HEK293 (cell line): ENCODE results near the gene SERPING1.

Experiments
- HOXA7 ChIP-seq: sonication (generic); formaldehyde crosslinking; IDR thresholded peaks from 2 replicates; pipeline ENCODE4 v1.8.1; 2022; ENCODE audit warnings: missing genetic modification reagents, borderline replicate concordance
- KLF17 ChIP-seq: fragments of 450-650 bp; formaldehyde crosslinking; IDR thresholded peaks from 2 replicates; pipeline ENCODE4 v1.5.1; 2016; ENCODE audit warnings: missing biosample characterization, missing genetic modification characterization
- KLF9 ChIP-seq: fragments of 450-650 bp; formaldehyde crosslinking; IDR thresholded peaks from 2 replicates; pipeline ENCODE4 v1.5.1; 2016; ENCODE audit warnings: missing biosample characterization, missing genetic modification characterization, low read depth
- PBX3 ChIP-seq: sonication (generic); formaldehyde crosslinking; IDR thresholded peaks from 2 replicates; pipeline ENCODE4 v1.8.1; 2022; ENCODE audit warnings: mild to moderate bottlenecking, moderate library complexity, missing genetic modification reagents
- PRDM10 ChIP-seq: fragments of 450-650 bp; formaldehyde crosslinking; IDR thresholded peaks from 2 replicates; pipeline ENCODE4 v1.5.1; 2016; ENCODE audit warnings: missing biosample characterization, missing genetic modification characterization
- SCRT2 ChIP-seq: fragments of 450-650 bp; formaldehyde crosslinking; IDR thresholded peaks from 2 replicates; pipeline ENCODE4 v1.5.1; 2016; ENCODE audit warnings: missing biosample characterization, missing genetic modification characterization
- TCF7L2 ChIP-seq: IDR thresholded peaks from 2 replicates; pipeline ENCODE4 v1.6.1; 2011; ENCODE audit warnings: low read depth, mild to moderate bottlenecking, inconsistent platforms, low read length, moderate library complexity, borderline replicate concordance
- YY1 ChIP-seq: fragments of 450-650 bp; formaldehyde crosslinking; IDR thresholded peaks from 2 replicates; pipeline ENCODE4 v1.5.1; 2018; ENCODE audit warnings: missing biosample characterization, missing genetic modification characterization
- ZBTB20 ChIP-seq: fragments of 450-650 bp; formaldehyde crosslinking; IDR thresholded peaks from 2 replicates; pipeline ENCODE4 v1.5.1; 2016; ENCODE audit warnings: missing biosample characterization, missing genetic modification characterization
- ZBTB21 ChIP-seq: fragments of 450-650 bp; formaldehyde crosslinking; IDR thresholded peaks from 2 replicates; pipeline ENCODE4 v1.5.1; 2017; ENCODE audit warnings: missing biosample characterization, missing genetic modification characterization
- ZFHX2 ChIP-seq: fragments of 450-650 bp; formaldehyde crosslinking; conservative IDR thresholded peaks from 2 replicates; pipeline ENCODE4 v1.5.1; 2016; ENCODE audit warnings: missing biosample characterization, missing genetic modification characterization
- ZNF114 ChIP-seq: fragments of 450-650 bp; formaldehyde crosslinking; IDR thresholded peaks from 2 replicates; pipeline ENCODE4 v1.5.0; 2017; ENCODE audit warnings: missing biosample characterization, missing genetic modification characterization
- ZNF121 ChIP-seq: fragments of 450-650 bp; formaldehyde crosslinking; IDR thresholded peaks from 2 replicates; pipeline ENCODE4 v1.5.1; 2016; ENCODE audit warnings: missing biosample characterization, missing genetic modification characterization
- ZNF132 ChIP-seq: fragments of 450-650 bp; formaldehyde crosslinking; IDR thresholded peaks from 2 replicates; pipeline ENCODE4 v1.5.1; 2017; ENCODE audit warnings: missing biosample characterization, missing genetic modification characterization, borderline replicate concordance
- ZNF138 ChIP-seq: fragments of 450-650 bp; formaldehyde crosslinking; IDR thresholded peaks from 2 replicates; pipeline ENCODE4 v1.5.1; 2016; ENCODE audit warnings: missing biosample characterization, missing genetic modification characterization, borderline replicate concordance
- ZNF202 ChIP-seq: fragments of 450-650 bp; formaldehyde crosslinking; IDR thresholded peaks from 2 replicates; pipeline ENCODE4 v1.5.1; 2016; ENCODE audit warnings: missing biosample characterization, missing genetic modification characterization, borderline replicate concordance
- ZNF239 ChIP-seq: fragments of 450-650 bp; formaldehyde crosslinking; IDR thresholded peaks from 2 replicates; pipeline ENCODE4 v1.5.1; 2016; ENCODE audit warnings: missing biosample characterization, missing genetic modification characterization
- ZNF280C ChIP-seq: fragments of 450-650 bp; formaldehyde crosslinking; IDR thresholded peaks from 2 replicates; pipeline ENCODE4 v1.5.1; 2016; ENCODE audit warnings: missing biosample characterization, missing genetic modification characterization
- ZNF292 ChIP-seq: fragments of 450-650 bp; formaldehyde crosslinking; IDR thresholded peaks from 2 replicates; pipeline ENCODE4 v1.5.1; 2016; ENCODE audit warnings: low read depth, missing biosample characterization, missing genetic modification characterization, borderline replicate concordance
- ZNF341 ChIP-seq: fragments of 450-650 bp; formaldehyde crosslinking; IDR thresholded peaks from 2 replicates; pipeline ENCODE4; 2016; ENCODE audit warnings: low read depth, missing biosample characterization, missing genetic modification characterization
- ZNF366 ChIP-seq: fragments of 450-650 bp; formaldehyde crosslinking; conservative IDR thresholded peaks from 2 replicates; pipeline ENCODE4 v1.5.1; 2016; ENCODE audit warnings: missing biosample characterization, missing genetic modification characterization
- ZNF37A ChIP-seq: fragments of 450-650 bp; IDR thresholded peaks from 2 replicates; pipeline ENCODE4 v1.5.1; 2018; ENCODE audit warnings: missing biosample characterization, missing genetic modification characterization
- ZNF394 ChIP-seq: fragments of 450-650 bp; formaldehyde crosslinking; IDR thresholded peaks from 2 replicates; pipeline ENCODE4 v1.5.1; 2016; ENCODE audit warnings: missing biosample characterization, missing genetic modification characterization, mild to moderate bottlenecking, moderate library complexity, borderline replicate concordance
- ZNF404 ChIP-seq: fragments of 450-650 bp; formaldehyde crosslinking; IDR thresholded peaks from 2 replicates; pipeline ENCODE4 v1.5.1; 2017; ENCODE audit warnings: missing biosample characterization, missing genetic modification characterization
- ZNF488 ChIP-seq: fragments of 450-650 bp; formaldehyde crosslinking; IDR thresholded peaks from 2 replicates; pipeline ENCODE4 v1.5.1; 2016; ENCODE audit warnings: missing biosample characterization, missing genetic modification characterization
- ZNF561 ChIP-seq: fragments of 450-650 bp; IDR thresholded peaks from 2 replicates; pipeline ENCODE4 v1.5.1; 2018; ENCODE audit warnings: missing biosample characterization, missing genetic modification characterization, borderline replicate concordance
- ZNF571 ChIP-seq: fragments of 450-650 bp; formaldehyde crosslinking; IDR thresholded peaks from 2 replicates; pipeline ENCODE4 v1.5.0; 2017; ENCODE audit warnings: missing biosample characterization, missing genetic modification characterization
- ZNF585B ChIP-seq: fragments of 450-650 bp; formaldehyde crosslinking; IDR thresholded peaks from 2 replicates; pipeline ENCODE4 v1.5.1; 2016; ENCODE audit warnings: missing biosample characterization, missing genetic modification characterization
- ZNF624 ChIP-seq: fragments of 450-650 bp; formaldehyde crosslinking; IDR thresholded peaks from 2 replicates; pipeline ENCODE4 v1.5.1; 2017; ENCODE audit warnings: missing biosample characterization, missing genetic modification characterization
- ZNF660 ChIP-seq: fragments of 450-650 bp; IDR thresholded peaks from 2 replicates; pipeline ENCODE4 v1.5.1; 2018; ENCODE audit warnings: missing biosample characterization, mild to moderate bottlenecking, missing genetic modification characterization
- ZNF792 ChIP-seq: fragments of 450-650 bp; formaldehyde crosslinking; IDR thresholded peaks from 2 replicates; pipeline ENCODE4 v1.5.1; 2016; ENCODE audit warnings: missing biosample characterization, missing genetic modification characterization
- ZNF830 ChIP-seq: fragments of 450-650 bp; IDR thresholded peaks from 2 replicates; pipeline ENCODE4 v1.5.0; 2018; ENCODE audit warnings: missing biosample characterization, missing genetic modification characterization, low read depth, mild to moderate bottlenecking, moderate library complexity

Gene SERPING1

GRCh38 chr11:57657194-57658022, 59.9 kb downstream of the SERPING1 start, which contains the start of gene CLP1 (continued):
- TF ChIP-seq PBX3 (CRISPR knock-in tag), result 0 out of 2 replicates have a peak, but pooled peaks have one; percentile 61
- TF ChIP-seq ZNF830 (tag by site-specific recombination), result no peak
- no peak for TF ChIP-seq ZNF132 (tag by site-specific recombination)
- peak; percentile 34; the same call in 1 of the 2 replicates for TF ChIP-seq SCRT2 (tag by site-specific recombination)
- TF ChIP-seq ZNF404 (tag by site-specific recombination), result no peak
- peak; percentile 57; the same call in 1 of the 2 replicates for TF ChIP-seq ZBTB21
- TF ChIP-seq ZFHX2 (tag by site-specific recombination), result peak; percentile 84
- TF ChIP-seq ZNF121 (tag by site-specific recombination), result no peak
- TF ChIP-seq KLF9 (tag by site-specific recombination), result peak; percentile 99
- no peak for TF ChIP-seq ZNF660
- no peak for TF ChIP-seq TCF7L2
- no peak for TF ChIP-seq ZNF239 (tag by site-specific recombination)
- TF ChIP-seq YY1, result no peak
- TF ChIP-seq ZNF792 (tag by site-specific recombination), result no peak
- TF ChIP-seq ZNF571, result no peak
- TF ChIP-seq ZNF394, result peak; percentile 38; the same call in 1 of the 2 replicates
- no peak for TF ChIP-seq HOXA7 (CRISPR knock-in tag)
- no peak for TF ChIP-seq ZNF292 (tag by site-specific recombination)
- no peak for TF ChIP-seq ZNF114 (tag by site-specific recombination)
- no peak for TF ChIP-seq KLF17
- no peak for TF ChIP-seq ZNF624 (tag by site-specific recombination)
- TF ChIP-seq ZBTB20 (tag by site-specific recombination), result peak; percentile 87; the same call in 1 of the 2 replicates
- TF ChIP-seq ZNF341, result peak; percentile 96
- TF ChIP-seq ZNF561 (tag by site-specific recombination), result 0 out of 2 replicates have a peak, but pooled peaks have one; percentile 53
- TF ChIP-seq ZNF138, result no peak
- TF ChIP-seq ZNF366 (tag by site-specific recombination), result peak; percentile 68
- no peak for TF ChIP-seq ZNF585B (tag by site-specific recombination)
- no peak for TF ChIP-seq ZNF280C
- TF ChIP-seq ZNF488 (tag by site-specific recombination), result no peak
- no peak for TF ChIP-seq ZNF202 (tag by site-specific recombination)
- TF ChIP-seq PRDM10 (tag by site-specific recombination), result peak; percentile 93
- no peak for TF ChIP-seq ZNF37A (tag by site-specific recombination)
